IPS-20b (cell line): ENCODE data around the gene PARD3B.

Source experiments
- H3K27ac ChIP-seq: one replicate; pipeline ENCODE4 v1.5.1; 2013; ENCODE audit warnings: low read length
- H3K27me3 ChIP-seq: 2 replicates; pipeline ENCODE4 v1.6.1; 2013; ENCODE audit warnings: mild to moderate bottlenecking, low read length, inconsistent platforms; ENCODE audit not compliant: insufficient read depth
- H3K36me3 ChIP-seq: 2 replicates; pipeline ENCODE4 v1.6.1; 2013; ENCODE audit warnings: low read depth, mild to moderate bottlenecking, inconsistent platforms, low read length, moderate library complexity; ENCODE audit not compliant: insufficient read depth
- H3K4me1 ChIP-seq: 2 replicates; pipeline ENCODE4 v1.6.1; 2013; ENCODE audit warnings: mild to moderate bottlenecking, control low read depth, inconsistent platforms, low read length, moderate library complexity; ENCODE audit not compliant: insufficient read depth
- H3K4me3 ChIP-seq: 2 replicates; pipeline ENCODE4 v1.5.1; 2013; ENCODE audit warnings: mild to moderate bottlenecking, low read length, inconsistent platforms
- H3K9ac ChIP-seq: 2 replicates; pipeline ENCODE4 v1.6.1; 2013; ENCODE audit warnings: low read depth, mild to moderate bottlenecking, inconsistent platforms, low read length, moderate library complexity
- H3K9me3 ChIP-seq: 2 replicates; pipeline ENCODE4 v1.6.1; 2013; ENCODE audit warnings: mild to moderate bottlenecking, low read depth, low read length, inconsistent platforms; ENCODE audit not compliant: insufficient read depth

PARD3B gene

GRCh38 chr2:205276116-205276777 lies 731.0 kb downstream of the PARD3B start:
- Histone ChIP-seq H3K4me1 (peaks cover 36% of the 10 kb centered on the region; the same call in 1 of the 2 replicates), H3K27me3 (no peaks in the 10 kb centered on the region), H3K4me3 (peak overlapping the region; percentile 12; the same call in 1 of the 2 replicates), H3K36me3 (no peaks in the 10 kb centered on the region), H3K9me3 (no peaks in the 10 kb centered on the region), H3K27ac (peak overlapping the region; percentile 87), H3K9ac (peak overlapping the region; percentile 53; the same call in 1 of the 2 replicates)

- no peak overlapping the region for H3K27ac ChIP-seq
- H3K4me3 ChIP-seq: no peak overlapping the region
- peaks cover 29% of the 10 kb centered on the region; the same call in 1 of the 2 replicates for H3K4me1 ChIP-seq
- no peaks in the 10 kb centered on the region for H3K36me3 ChIP-seq
- H3K27me3 ChIP-seq: no peaks in the 10 kb centered on the region
- no peaks in the 10 kb centered on the region for H3K9me3 ChIP-seq
- no peak overlapping the region for H3K9ac ChIP-seq
Measured at GRCh38 chr2:205280596-205281236, 735.4 kb downstream of the PARD3B start.

GRCh38 chr2:205283736-205284270 lies 738.5 kb downstream of the PARD3B start:
- Histone ChIP-seq H3K27me3 (no peaks in the 10 kb centered on the region), H3K27ac (no peak overlapping the region), H3K9me3 (no peaks in the 10 kb centered on the region), H3K4me1 (peaks cover 17% of the 10 kb centered on the region; the same call in 1 of the 2 replicates), H3K9ac (no peak overlapping the region; the same call in 1 of the 2 replicates), H3K4me3 (no peak overlapping the region), H3K36me3 (no peaks in the 10 kb centered on the region)

- Histone ChIP-seq H3K36me3 (no peaks in the 10 kb centered on the region), H3K27ac (no peak overlapping the region), H3K9me3 (no peaks in the 10 kb centered on the region), H3K4me1 (peaks cover 17% of the 10 kb centered on the region; the same call in 1 of the 2 replicates), H3K4me3 (no peak overlapping the region), H3K9ac (no peak overlapping the region; the same call in 1 of the 2 replicates), H3K27me3 (no peaks in the 10 kb centered on the region)
Measured at GRCh38 chr2:205284334-205284733, 739.1 kb downstream of the PARD3B start.

GRCh38 chr2:205287316-205287715 lies 742.0 kb downstream of the PARD3B start:
- Histone ChIP-seq H3K27ac (no peak overlapping the region), H3K36me3 (no peaks in the 10 kb centered on the region), H3K4me1 (peaks cover 12% of the 10 kb centered on the region; the same call in 1 of the 2 replicates), H3K9ac (no peak overlapping the region), H3K9me3 (no peaks in the 10 kb centered on the region), H3K4me3 (no peak overlapping the region), H3K27me3 (no peaks in the 10 kb centered on the region)

GRCh38 chr2:205288686-205289085 lies 743.4 kb downstream of the PARD3B start:
- H3K4me3 ChIP-seq: no peak overlapping the region
- H3K36me3 ChIP-seq: no peaks in the 10 kb centered on the region

GRCh38 chr2:205290299-205290698 lies 745.0 kb downstream of the PARD3B start:
- Histone ChIP-seq H3K4me3 (no peak overlapping the region), H3K27me3 (no peaks in the 10 kb centered on the region), H3K27ac (no peak overlapping the region), H3K36me3 (no peaks in the 10 kb centered on the region), H3K9ac (no peak overlapping the region), H3K9me3 (no peaks in the 10 kb centered on the region), H3K4me1 (peaks cover 8% of the 10 kb centered on the region)

More at GRCh38 chr2:205288686-205289085, 743.4 kb downstream of the PARD3B start:
- Histone ChIP-seq H3K9me3 (no peaks in the 10 kb centered on the region), H3K27ac (no peak overlapping the region), H3K4me1 (peaks cover 15% of the 10 kb centered on the region), H3K9ac (no peak overlapping the region), H3K27me3 (no peaks in the 10 kb centered on the region)

GRCh38 chr2:205292665-205293295 lies 747.5 kb downstream of the PARD3B start:
- no peaks in the 10 kb centered on the region for H3K36me3 ChIP-seq
- no peak overlapping the region for H3K4me3 ChIP-seq
- H3K4me1 ChIP-seq: peaks cover 18% of the 10 kb centered on the region
- H3K27ac ChIP-seq: no peak overlapping the region
- no peaks in the 10 kb centered on the region for H3K27me3 ChIP-seq
- no peak overlapping the region for H3K9ac ChIP-seq
- H3K9me3 ChIP-seq: no peaks in the 10 kb centered on the region

GRCh38 chr2:205293559-205293958 lies 748.3 kb downstream of the PARD3B start:
- Histone ChIP-seq H3K36me3 (no peaks in the 10 kb centered on the region), H3K9ac (no peak overlapping the region), H3K27me3 (no peaks in the 10 kb centered on the region), H3K4me1 (peaks cover 21% of the 10 kb centered on the region), H3K27ac (no peak overlapping the region), H3K9me3 (no peaks in the 10 kb centered on the region), H3K4me3 (no peak overlapping the region)

- Histone ChIP-seq H3K27ac (no peak overlapping the region), H3K36me3 (no peaks in the 10 kb centered on the region), H3K27me3 (no peaks in the 10 kb centered on the region), H3K9ac (0 out of 2 replicates have a peak overlapping the region, but pooled peaks have one; percentile 23), H3K4me3 (no peak overlapping the region), H3K4me1 (peaks cover 21% of the 10 kb centered on the region), H3K9me3 (no peaks in the 10 kb centered on the region)
Measured at GRCh38 chr2:205296959-205297358, 751.7 kb downstream of the PARD3B start.

GRCh38 chr2:205297368-205297767 lies 752.1 kb downstream of the PARD3B start:
- Histone ChIP-seq H3K36me3 (no peaks in the 10 kb centered on the region), H3K4me3 (0 out of 2 replicates have a peak overlapping the region, but pooled peaks have one; percentile 8), H3K27ac (peak overlapping the region; percentile 44), H3K27me3 (no peaks in the 10 kb centered on the region), H3K4me1 (peaks cover 21% of the 10 kb centered on the region), H3K9me3 (no peaks in the 10 kb centered on the region), H3K9ac (0 out of 2 replicates have a peak overlapping the region, but pooled peaks have one; percentile 23)
